ENCODE measurements around the gene PRAMEF33.
"Not testable (repeated sequence)": the region's sequence is repeated elsewhere in the genome, so short reads cannot be mapped to it uniquely, and the experiment has no call there.

Gene PRAMEF33

DNA sequence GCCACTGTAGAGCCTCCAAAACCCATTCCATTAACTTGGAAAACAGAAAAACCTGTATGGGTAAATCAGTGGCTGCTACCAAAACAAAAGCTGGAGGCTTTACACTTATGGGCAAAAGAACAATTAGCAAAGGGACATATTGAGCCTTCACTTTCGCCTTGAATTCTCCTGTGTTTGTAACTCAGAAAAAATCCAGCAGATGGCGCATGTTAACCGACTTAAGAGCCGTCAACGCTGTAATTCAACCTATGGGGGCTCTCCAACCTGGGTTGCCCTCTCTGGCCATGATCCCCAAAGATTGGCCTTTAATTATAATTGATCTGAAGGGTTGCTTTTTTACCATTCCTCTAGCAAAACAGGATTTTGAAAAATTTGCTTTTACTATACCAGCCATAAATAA lies 53.4 kb downstream of the PRAMEF33 start:
- H3K4me3 Mint-ChIP-seq = not testable (repeated sequence)

More for the DNA sequence above, 53.4 kb downstream of the PRAMEF33 start:
- H3K4me1 Mint-ChIP-seq, ATAC-seq, H3K9me3 Mint-ChIP-seq, H3K36me3 Mint-ChIP-seq, H3K27me3 Mint-ChIP-seq, H3K27ac Mint-ChIP-seq: not testable (repeated sequence)

Measured in stimulated activated memory B cell treated with anti-CD40 and anti-IgM and Interleukin-4, amounts not matched to agents 10 μg/mL and 1 μg/mL and 100 μg/mL, for 72 hours (primary cell).